Measurements from ENCODE around the gene ZNRF3.

Gene ZNRF3

GRCh38 chr22:29056472-29056871, 173.1 kb downstream of the ZNRF3 start:
- no peaks in the 10 kb centered on the region for H3K9me3 Mint-ChIP-seq (ENCODE audit: low read depth)
- H3K4me1 Mint-ChIP-seq (ENCODE audit: low read depth): peaks cover 2% of the 10 kb centered on the region
- H3K27ac Mint-ChIP-seq: no peak overlapping the region
- peaks cover 2% of the 10 kb centered on the region for H3K36me3 Mint-ChIP-seq
- no peak overlapping the region for H3K4me3 Mint-ChIP-seq
- peaks cover 10% of the 10 kb centered on the region for H3K27me3 Mint-ChIP-seq

DNA sequence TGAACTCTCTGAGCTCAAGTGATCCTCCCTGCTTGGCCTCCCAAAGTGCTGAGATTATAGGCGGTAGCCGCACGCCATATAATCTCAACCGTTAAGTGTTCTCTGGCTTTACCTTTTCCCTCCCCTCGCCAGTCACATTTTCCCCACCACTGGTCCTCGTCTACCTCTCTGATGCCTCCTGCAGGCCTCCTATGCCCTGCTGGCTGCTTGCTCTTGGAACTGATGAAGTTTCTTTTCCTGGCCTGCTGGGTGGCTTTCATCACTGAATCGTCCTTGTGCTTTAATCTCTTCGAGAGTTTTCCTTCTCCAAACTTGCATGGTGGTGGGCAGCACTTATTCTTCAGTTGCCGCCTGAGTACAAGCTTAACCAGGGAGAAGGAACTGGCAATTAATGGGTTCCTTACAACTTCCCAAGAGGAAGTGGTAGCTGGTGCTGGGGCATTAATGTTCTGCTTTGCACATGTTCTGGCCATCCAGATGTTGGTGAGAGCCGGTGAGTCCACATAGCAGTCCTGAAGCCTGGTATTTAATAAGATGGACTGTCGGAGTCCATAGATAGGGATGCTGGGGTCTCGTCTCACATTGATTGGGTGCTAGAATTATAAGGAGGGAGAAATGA, 177.0 kb downstream of the ZNRF3 start:
- Mint-ChIP-seq H3K27ac (no peak overlapping the region), H3K27me3 (peaks cover 15% of the 10 kb centered on the region), H3K4me3 (no peak overlapping the region), H3K4me1 (ENCODE audit: low read depth) (peaks cover 5% of the 10 kb centered on the region), H3K9me3 (ENCODE audit: low read depth) (no peaks in the 10 kb centered on the region), H3K36me3 (peaks cover 2% of the 10 kb centered on the region)

DNA sequence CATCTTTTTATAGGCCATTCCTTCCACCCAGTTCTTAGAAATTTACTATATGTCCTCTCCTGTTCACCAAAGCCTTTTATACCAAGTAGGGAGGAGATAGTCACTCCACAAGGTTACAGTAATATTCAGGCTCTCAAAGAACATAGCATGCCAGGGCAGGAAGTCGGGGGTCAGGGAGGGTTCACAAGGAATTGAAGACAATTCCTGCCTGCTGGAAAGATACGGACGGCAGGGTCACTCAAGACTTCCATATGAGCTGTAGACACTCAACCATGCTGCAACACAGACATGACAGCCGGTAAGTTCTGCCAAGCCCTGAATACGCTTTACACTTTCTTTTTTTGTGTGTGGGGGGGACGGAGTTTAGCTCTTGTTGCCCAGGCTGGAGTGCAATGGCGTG, 177.6 kb downstream of the ZNRF3 start:
- Mint-ChIP-seq H3K9me3 (ENCODE audit: low read depth) (no peaks in the 10 kb centered on the region), H3K4me3 (no peak overlapping the region), H3K27ac (no peak overlapping the region), H3K36me3 (peaks cover 2% of the 10 kb centered on the region), H3K4me1 (ENCODE audit: low read depth) (peaks cover 10% of the 10 kb centered on the region), H3K27me3 (peaks cover 13% of the 10 kb centered on the region)

DNA sequence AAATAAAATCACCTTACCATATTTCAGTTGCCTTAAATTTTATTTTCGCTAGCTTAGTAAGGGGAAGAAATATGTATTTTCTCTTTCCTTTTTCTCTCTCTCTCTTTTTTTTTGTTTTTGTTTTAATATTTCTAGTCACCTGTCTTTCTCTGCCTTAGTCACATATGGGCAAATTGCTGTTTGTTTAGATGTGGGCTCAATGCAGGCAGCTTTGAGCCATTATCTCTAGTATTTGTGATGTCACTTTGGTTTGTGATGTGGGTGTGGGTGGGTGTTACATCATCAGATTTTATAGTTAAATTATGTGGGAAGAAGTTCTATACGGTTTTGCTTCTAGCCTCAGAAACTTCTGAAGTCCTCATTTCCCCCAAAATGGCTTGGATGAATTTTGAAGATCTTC, 178.4 kb downstream of the ZNRF3 start, which contains the start of gene C22orf31:
C22orf31 (minus strand) TSS at position 59 of the 400 bp plus-strand sequence; CDS start at position 20, 39 bp downstream.
- H3K36me3 Mint-ChIP-seq: peaks cover 2% of the 10 kb centered on the region
- H3K4me1 Mint-ChIP-seq (ENCODE audit: low read depth): peaks cover 14% of the 10 kb centered on the region
- H3K27me3 Mint-ChIP-seq: peaks cover 13% of the 10 kb centered on the region
- H3K27ac Mint-ChIP-seq: no peak within 1 kb of the TSS
- no peak within 1 kb of the TSS for H3K4me3 Mint-ChIP-seq
- H3K9me3 Mint-ChIP-seq (ENCODE audit: low read depth): no peaks in the 10 kb centered on the region

GRCh38 chr22:29062286-29062821, 179.0 kb downstream of the ZNRF3 start:
- H3K36me3 Mint-ChIP-seq: peaks cover 2% of the 10 kb centered on the region
- H3K4me1 Mint-ChIP-seq (ENCODE audit: low read depth): peaks cover 16% of the 10 kb centered on the region
- H3K4me3 Mint-ChIP-seq: no peak overlapping the region
- no peak overlapping the region for H3K27ac Mint-ChIP-seq
- peaks cover 13% of the 10 kb centered on the region for H3K27me3 Mint-ChIP-seq
- H3K9me3 Mint-ChIP-seq (ENCODE audit: low read depth): no peaks in the 10 kb centered on the region

DNA sequence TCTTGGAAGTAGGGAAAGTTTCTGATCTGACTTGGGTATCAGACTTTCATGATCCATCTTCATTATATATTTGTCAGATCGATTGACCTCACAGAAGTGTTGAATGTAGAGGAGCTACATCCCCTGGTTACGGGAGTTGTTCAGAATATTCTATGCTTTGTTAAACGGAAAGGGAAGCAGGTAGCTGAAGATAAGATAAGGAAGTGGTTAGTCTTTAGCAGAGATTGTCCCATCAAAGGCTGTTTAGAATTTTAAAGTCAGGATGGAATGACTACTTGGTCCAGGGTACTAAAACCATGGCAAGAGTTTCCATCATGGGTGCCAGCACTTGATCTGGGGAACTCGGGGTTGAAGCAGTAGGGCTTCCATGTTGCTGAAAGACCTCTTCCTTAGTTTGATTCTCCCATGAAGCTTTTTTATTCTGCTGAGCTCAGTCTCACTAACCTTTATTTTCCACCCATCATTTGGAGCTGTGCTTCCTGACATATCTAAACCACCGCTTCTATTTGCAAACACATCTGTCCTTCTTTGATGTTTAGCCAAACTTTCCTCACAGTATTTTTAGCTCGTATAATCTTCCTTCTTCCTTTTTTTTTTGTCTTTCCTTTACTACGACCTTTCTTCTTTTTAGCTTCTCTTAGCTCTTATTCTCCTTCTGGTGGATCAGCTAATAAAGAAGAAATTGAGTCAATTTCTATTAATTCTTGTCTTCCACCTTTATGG, 182.3 kb downstream of the ZNRF3 start:
- Mint-ChIP-seq H3K4me1 (ENCODE audit: low read depth) (peaks cover 16% of the 10 kb centered on the region), H3K36me3 (no peaks in the 10 kb centered on the region), H3K4me3 (no peak overlapping the region), H3K9me3 (ENCODE audit: low read depth) (no peaks in the 10 kb centered on the region), H3K27me3 (peaks cover 10% of the 10 kb centered on the region), H3K27ac (no peak overlapping the region)

DNA sequence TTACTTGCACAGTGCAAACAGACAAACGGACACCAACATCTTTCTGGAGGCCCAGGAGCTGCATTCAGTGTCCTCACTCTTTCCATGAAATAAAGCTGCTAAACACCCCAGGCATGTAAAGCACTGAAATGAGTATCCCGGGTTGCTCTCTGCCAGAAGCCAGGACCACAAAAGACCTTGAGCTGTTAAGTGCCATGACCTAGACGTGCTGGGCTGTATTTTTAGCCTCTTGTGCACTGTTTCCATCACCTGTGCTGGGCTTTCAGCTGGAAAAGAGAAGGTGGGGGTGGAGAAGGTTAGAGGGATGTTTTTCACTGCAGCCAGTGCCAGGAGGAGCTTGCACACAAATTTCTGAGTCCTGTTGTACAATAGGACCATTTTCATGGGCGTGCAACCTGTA, 186.1 kb downstream of the ZNRF3 start:
- H3K36me3 Mint-ChIP-seq: no peaks in the 10 kb centered on the region
- H3K4me1 Mint-ChIP-seq (ENCODE audit: low read depth): peaks cover 36% of the 10 kb centered on the region
- peaks cover 17% of the 10 kb centered on the region for H3K27me3 Mint-ChIP-seq
- no peak overlapping the region for H3K4me3 Mint-ChIP-seq
- H3K27ac Mint-ChIP-seq: no peak overlapping the region
- no peaks in the 10 kb centered on the region for H3K9me3 Mint-ChIP-seq (ENCODE audit: low read depth)

DNA sequence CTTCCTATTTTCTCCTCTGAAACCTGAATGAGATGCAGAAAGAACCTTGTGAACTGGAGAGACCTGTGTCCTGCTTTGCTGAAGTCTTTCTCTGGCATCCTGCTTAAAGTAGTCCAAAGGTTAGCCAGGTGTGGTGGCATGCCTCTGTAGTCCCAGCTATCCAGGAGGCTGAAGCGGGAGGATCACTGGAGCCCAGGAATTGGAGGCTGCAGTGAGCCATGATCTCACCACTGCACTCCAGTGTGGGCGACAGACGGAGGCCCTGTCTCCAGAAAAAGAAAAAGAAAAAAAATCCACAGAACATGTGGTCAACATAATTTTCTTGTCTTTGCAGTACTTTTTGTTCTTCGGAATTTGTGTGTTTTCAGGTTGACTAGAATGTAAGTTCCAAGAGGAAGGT, 187.1 kb downstream of the ZNRF3 start:
- Mint-ChIP-seq H3K4me1 (ENCODE audit: low read depth) (peaks cover 33% of the 10 kb centered on the region), H3K4me3 (peak overlapping the region; percentile 71), H3K27me3 (peaks cover 24% of the 10 kb centered on the region), H3K36me3 (no peaks in the 10 kb centered on the region), H3K9me3 (ENCODE audit: low read depth) (no peaks in the 10 kb centered on the region), H3K27ac (no peak overlapping the region)

GRCh38 chr22:29071261-29072045, 188.1 kb downstream of the ZNRF3 start:
- peaks cover 26% of the 10 kb centered on the region for H3K4me1 Mint-ChIP-seq (ENCODE audit: low read depth)
- no peak overlapping the region for H3K27ac Mint-ChIP-seq
- H3K9me3 Mint-ChIP-seq (ENCODE audit: low read depth): no peaks in the 10 kb centered on the region
- H3K27me3 Mint-ChIP-seq: peaks cover 27% of the 10 kb centered on the region
- H3K4me3 Mint-ChIP-seq: peak overlapping the region; percentile 82
- H3K36me3 Mint-ChIP-seq: no peaks in the 10 kb centered on the region

DNA sequence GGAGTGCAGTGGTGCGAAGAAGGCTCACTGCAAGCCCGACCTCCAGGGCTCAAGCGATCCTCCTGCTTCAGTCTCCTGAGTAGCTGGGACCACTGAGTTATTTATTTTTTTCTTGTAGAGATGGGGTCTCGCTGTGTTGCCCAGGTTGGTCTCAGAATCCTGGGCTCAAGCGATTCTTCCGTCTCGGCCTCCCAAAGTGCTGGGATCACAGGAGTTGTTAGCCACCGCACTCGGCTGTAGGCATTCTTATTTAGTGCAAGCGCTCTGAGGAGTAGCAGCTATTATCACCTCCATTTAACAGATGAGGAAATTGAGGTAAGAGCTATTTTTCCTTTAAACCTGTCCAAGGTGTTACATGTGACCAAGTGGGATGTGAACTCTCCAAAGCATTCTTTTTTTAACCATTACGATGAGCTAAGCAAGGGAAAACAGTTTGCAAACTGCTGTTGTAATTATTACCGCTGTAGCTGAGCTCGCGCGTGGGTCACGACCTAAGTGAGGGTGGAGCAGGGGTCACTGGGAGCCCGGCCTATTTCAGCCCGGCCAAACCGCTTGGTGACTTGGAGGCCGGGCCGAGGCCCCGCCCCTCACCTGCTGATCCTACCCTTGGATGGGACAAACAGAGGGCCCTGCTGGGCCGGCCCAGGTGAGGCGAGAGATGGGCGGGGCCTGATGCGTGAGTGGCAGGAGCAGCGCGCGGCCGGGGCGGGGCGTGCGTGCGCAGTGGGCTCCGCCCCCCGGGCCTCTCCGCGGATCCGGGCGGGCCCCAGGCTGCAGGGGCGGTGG, 189.0 kb downstream of the ZNRF3 start:
- H3K4me1 Mint-ChIP-seq (ENCODE audit: low read depth): peaks cover 23% of the 10 kb centered on the region
- H3K27me3 Mint-ChIP-seq: peaks cover 30% of the 10 kb centered on the region

GRCh38 chr22:29072979-29073617, 189.7 kb downstream of the ZNRF3 start, which contains the start of gene KREMEN1:
TSS of gene KREMEN1 (plus strand) at chr22:29073035. CDS start at chr22:29073131, 96 bp downstream.
- no peaks in the 10 kb centered on the region for H3K36me3 Mint-ChIP-seq
- peak within 1 kb of the TSS; percentile 82 for H3K4me3 Mint-ChIP-seq
- peaks cover 23% of the 10 kb centered on the region for H3K4me1 Mint-ChIP-seq (ENCODE audit: low read depth)
- no peaks in the 10 kb centered on the region for H3K9me3 Mint-ChIP-seq (ENCODE audit: low read depth)
- no peak within 1 kb of the TSS for H3K27ac Mint-ChIP-seq
- peaks cover 30% of the 10 kb centered on the region for H3K27me3 Mint-ChIP-seq

More for the DNA sequence above, 189.0 kb downstream of the ZNRF3 start:
- H3K27ac Mint-ChIP-seq: no peak overlapping the region
- H3K9me3 Mint-ChIP-seq (ENCODE audit: low read depth): no peaks in the 10 kb centered on the region
- H3K36me3 Mint-ChIP-seq: no peaks in the 10 kb centered on the region
- peak overlapping the region; percentile 82 for H3K4me3 Mint-ChIP-seq

GRCh38 chr22:29073618-29074275, 190.4 kb downstream of the ZNRF3 start:
- Mint-ChIP-seq H3K27me3 (peaks cover 34% of the 10 kb centered on the region), H3K27ac (no peak overlapping the region), H3K4me3 (peak overlapping the region; percentile 74), H3K4me1 (ENCODE audit: low read depth) (peaks cover 23% of the 10 kb centered on the region), H3K36me3 (no peaks in the 10 kb centered on the region), H3K9me3 (ENCODE audit: low read depth) (no peaks in the 10 kb centered on the region)

GRCh38 chr22:29074276-29074772, 191.0 kb downstream of the ZNRF3 start:
- Mint-ChIP-seq H3K4me1 (ENCODE audit: low read depth) (peaks cover 23% of the 10 kb centered on the region), H3K4me3 (peak overlapping the region; percentile 74), H3K27me3 (peaks cover 36% of the 10 kb centered on the region), H3K9me3 (ENCODE audit: low read depth) (no peaks in the 10 kb centered on the region), H3K27ac (no peak overlapping the region), H3K36me3 (no peaks in the 10 kb centered on the region)

Data from activated naive CD8-positive, alpha-beta T cell (primary cell).